Activated effector memory CD4-positive, alpha-beta T cell treated with anti-CD3 and anti-CD28 coated beads, Interleukin-2, amount 50 U/mL, for 16 hours (primary cell): ENCODE results near the gene ZNF792.
"Not testable (repeated sequence)": the region's sequence is repeated elsewhere in the genome, so short reads cannot be mapped to it uniquely, and the experiment has no call there.

Experiments
- DNase-seq: peaks from one replicate; pipeline ENCODE4 v3.0.0-alpha.2; 2020

The ZNF792 gene

DNA sequence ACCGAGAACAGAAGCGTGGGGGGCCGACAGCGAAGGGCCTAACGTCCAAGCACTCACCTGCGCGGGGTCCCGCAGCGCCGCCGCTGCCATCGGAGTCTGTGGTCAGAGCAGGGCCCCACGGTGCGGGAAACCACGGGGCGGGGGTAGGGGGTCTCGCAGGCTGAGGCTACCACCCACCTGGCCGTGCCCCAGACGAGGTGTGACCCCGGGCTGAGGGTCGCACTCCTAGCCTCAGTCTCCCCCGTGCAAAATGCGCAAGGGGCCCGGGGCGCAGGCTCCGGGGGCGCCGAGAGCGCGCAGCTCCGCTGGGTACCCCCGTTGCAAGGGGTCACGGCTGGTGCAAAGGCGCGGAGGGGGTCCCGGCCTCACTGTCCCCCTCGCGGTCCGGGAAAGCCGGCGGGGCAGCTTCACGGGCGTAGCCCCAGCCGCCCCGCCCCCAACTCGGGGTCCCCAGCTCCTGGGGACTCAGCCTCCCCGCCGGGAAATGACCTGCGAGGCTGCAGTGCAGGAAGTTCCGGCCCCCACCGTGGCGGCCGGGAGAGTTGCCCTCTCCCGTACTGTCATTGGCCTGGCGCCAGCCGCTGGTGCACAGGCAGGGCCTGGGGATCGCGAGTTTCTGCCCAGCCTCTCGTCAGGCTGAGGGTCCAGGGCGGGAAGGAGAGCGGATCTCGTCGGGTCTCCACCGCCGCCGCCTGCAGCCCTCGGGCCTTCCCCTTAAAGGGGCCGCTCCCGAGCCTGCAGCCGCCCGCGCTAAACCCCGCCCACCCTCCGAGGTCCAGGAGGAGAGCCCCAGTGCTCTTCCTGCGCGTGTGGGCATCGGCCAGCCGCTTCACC, at the start of gene ZNF792:
TSS of gene ZNF792 (minus strand) at position 657 of the 834 bp plus-strand sequence. CDS start at position 90, 567 bp downstream.
- peak; percentile 82 for DNase-seq

GRCh38 chr19:35013041-35013819, 49.2 kb upstream of the ZNF792 start:
- DNase-seq = peak; percentile 92

DNA sequence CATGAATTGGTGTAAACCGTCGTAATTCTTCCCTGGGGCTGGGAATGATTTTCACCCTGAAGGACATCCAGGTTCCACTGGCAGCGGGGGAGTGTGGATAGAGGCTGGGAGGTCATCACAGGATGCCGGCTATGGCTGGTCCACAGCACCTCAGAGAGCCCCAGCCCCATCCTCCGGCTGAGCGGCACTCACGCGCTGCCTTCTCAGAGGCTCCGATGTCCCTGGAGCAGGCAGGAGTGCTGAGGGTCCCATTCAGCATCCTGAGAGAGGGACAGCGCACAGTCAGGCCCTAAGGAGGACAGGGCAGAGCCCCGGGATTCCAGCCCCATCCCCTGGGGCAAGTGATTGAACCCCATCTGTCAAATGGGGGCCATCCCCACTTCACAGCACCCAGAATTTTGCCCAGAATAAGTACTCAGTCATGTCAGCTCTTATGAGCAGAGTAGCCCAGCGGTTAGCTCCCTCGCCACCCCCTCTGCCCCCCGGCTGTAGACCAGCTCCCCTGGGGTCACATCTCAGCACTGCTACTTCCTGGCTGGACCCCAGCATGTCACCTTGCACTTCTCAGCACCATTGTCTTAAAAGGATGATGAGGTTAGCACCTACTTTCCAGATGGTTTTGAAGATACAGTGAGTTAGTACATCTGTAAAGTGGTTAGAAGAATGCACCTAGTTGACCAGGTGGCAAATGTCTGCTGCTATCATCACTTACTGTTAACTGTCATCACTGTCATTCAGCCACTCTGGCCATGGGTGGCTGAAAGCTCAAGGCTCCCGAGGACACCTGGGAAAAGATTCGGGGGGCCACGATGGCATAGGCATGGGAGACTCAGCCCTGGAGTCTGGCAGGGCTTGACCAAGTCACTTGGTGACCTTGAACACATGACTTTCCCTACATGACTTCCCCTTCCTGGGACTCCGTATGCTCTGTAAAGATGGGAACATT, 48.0 kb upstream of the ZNF792 start:
- DNase-seq = no peak

DNA sequence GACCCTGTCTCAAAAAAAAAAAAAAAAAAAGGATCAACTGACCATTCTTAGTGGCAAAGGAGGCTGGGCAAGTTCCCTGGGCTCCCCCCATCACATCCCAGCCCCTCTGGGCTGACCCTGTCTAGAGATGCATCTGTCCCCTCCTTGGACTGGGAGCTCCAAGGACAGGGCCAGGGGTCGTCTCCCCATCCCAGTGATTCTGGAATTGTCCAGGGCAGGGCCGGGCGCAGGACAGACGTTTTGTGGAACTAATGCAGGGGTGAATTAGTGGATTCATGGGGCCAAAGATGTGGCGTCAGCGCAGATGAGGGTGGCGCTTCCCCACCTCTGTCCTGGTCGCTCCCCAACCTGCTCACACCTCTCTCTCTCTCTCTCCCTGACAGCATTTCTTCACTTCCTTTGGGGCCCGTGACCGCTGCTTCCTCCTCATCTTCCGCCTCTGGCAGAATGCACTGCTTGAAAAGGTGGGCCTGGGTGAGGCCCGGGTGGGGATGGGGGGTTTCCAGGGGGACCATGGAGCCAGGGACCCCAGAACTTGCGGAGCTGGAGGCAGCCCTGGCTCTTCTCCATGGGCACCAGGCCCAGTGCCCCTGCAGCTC, 47.2 kb upstream of the ZNF792 start:
- no peak for DNase-seq

GRCh38 chr19:35009424-35010415, 45.7 kb upstream of the ZNF792 start:
- no peak for DNase-seq

GRCh38 chr19:35008891-35009341, 44.9 kb upstream of the ZNF792 start:
- DNase-seq = no peak

GRCh38 chr19:35007427-35007826, 43.4 kb upstream of the ZNF792 start:
- DNase-seq = not testable (repeated sequence)

DNA sequence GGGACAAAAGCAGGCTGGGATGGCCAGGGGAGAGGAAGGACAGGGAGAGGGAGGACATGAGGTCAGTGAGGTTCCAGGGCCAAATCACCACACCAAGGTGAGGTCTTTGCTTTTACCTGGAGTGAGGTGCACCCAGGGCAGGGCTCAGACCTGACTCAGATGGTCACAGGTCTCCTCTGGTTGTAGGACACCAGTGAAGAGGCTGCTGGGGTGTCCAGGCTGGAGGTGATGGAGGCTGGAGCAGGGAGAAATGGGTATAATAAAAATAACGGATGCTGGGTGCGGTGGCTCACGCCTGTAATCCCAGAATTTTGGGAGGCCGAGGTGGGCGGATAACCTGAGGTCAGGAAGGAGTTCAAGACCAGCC, 43.0 kb upstream of the ZNF792 start:
- no peak for DNase-seq

DNA sequence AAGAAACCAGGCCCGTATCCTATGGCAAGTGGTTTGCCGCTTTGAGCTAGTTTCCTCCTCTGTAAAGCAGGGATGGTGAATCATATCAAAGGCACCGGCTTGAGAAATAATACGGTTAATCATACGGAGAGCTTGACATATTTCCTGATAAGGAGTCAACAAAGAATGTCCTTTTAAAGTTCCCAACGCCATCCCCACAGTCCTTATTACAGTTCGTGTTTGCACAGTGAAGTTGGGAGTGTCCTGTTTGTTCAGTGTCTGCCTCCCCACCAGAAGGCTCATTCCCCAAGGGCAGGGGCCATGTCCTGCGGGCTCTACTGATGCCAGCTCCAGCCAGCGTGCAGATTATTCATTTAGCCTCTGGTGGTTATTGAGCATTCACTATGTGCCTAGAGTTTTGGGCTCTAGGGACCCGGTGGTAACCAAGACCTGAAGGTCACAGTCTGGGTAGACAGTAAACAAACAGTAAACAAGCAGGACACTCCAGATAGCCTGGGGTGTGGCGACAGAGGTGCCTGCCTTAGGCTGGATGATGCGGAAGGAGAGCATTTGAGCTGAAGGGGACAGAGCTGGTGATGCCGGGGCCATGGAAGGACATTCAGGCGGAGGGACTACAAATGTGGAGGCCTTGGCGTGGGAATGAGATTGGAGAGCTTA, 42.4 kb upstream of the ZNF792 start:
- no peak for DNase-seq

- DNase-seq = not testable (repeated sequence)
Observed at GRCh38 chr19:35006007-35006341, 41.9 kb upstream of the ZNF792 start.

DNA sequence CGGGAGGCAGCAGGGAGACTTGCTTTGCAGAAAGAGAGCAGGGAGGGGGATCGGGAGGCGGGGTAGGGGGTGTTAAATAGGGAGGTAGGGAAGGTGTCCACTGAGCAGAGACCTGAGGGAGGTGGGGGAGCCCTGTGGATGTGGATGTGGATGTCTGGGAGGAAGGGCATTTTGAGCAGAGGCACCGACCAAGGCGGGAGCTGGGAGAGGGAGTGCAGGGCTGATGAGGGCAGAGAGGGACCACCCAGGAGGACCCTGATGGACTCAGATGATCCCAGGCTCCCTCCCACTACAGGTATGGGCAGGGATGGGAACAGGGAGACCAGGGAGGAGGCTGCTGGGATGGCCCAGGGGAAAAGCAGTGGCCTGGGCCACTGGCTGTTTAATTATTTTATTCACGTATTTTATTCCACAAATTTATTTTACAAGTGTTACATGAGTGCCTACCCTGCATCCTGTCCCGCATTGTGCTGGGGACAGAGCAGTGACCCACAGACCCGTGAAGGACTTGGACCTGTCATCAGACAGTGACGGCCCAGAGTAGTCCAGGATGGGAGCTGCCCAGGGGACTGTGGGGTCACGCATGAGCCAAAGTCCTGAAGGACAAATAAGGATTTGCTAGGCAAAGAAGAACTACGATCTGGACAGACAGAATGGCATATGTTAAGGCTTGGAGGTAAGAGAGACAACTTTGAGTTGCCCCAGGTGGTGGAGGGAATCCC, 41.4 kb upstream of the ZNF792 start:
- no peak for DNase-seq

- DNase-seq = no peak
Observed at GRCh38 chr19:35004517-35005255, 40.7 kb upstream of the ZNF792 start.

DNA sequence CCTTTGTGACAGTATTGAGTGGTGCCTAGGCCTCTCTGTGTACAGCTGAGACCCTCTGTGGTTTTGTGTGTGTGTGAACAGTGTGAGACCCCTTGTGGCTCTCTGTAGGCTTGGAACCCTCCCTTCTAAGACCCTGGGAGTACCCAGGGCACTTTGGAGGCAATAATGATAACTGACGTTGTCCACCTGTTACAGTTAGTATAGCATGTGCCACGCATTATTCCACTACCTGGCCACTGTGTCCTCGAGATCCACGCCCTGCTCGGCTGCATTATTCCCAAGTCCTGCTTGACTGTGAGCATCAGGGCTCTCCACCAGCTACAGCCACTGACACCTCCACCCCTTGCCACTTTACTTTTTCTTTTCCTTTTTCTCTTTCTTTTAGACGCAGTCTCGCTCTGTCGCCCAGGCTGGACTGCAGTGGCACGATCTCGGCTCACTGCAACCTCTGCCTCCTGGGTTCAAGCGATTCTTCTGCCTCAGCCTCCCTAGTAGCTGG, 38.1 kb upstream of the ZNF792 start:
- DNase-seq = no peak

- peak; percentile 83 for DNase-seq
Observed at GRCh38 chr19:35000647-35001501, 36.8 kb upstream of the ZNF792 start.

DNA sequence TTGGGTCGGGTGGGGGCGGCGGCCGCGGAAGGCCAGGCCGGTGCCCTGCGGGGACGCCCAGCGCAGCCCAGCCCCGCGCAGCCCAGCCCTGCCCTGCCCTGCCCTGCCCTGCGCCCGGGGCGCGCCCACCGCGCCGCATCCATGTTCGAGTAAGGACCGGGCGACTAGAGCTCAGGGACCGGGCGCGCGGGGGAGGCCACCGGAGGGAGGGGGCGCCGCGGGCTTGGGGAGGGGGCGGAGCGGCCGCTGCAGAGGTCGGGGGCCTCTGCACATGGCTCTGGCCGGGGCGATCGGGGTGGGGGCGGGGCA, 36.3 kb upstream of the ZNF792 start:
- DNase-seq = no peak

DNA sequence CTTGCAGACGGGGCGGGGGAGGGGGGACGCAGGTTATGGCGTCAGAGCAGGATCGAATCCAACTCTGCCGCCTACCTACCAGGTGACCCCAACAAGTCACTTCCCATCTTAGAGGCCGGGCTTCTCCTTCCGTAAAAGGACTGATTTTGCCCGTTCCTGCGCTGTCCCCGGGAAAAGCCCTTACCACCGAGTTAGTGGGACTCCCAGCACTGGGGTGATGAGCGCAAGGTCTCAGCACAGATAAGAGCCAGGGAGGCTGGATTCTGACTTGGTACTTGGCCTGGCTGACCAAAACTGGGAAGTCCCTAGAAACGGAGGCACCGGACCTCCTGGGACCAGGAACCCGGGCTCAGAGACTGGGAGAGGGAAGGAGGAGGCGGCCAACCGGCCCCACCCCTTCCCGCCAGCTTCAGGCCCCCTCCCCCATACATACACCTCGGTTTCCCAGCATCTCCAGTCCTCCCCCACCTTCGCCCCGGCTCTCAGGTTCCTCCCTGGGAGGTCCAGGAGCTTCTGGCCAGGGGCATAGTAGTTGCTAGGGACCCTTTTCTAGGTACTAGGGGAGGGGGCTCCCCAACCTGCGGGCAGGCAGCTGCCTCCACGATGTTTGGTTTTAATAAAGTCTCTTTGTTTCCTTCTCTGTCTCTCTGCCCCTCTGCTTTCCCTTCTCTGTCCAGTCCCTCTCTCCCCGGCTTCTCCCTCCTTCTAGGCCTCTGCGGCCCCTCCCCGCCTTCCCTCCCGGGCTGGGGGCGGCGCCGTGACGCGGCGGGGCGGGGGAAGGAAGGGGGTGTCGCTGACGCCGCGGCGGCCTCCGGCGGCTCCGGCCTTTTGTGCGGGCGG, 35.7 kb upstream of the ZNF792 start, which contains the start of gene GRAMD1A:
TSS of gene GRAMD1A (plus strand) at position 826 of the 840 bp plus-strand sequence. CDS start 156 bp downstream, outside the sequence.
- DNase-seq = peak; percentile 91
